ENCODE data around the gene RHBG.

Gene RHBG

GRCh38 chr1:156409439-156409838, 40.4 kb downstream of the RHBG start:
- DNase-seq = no peak

GRCh38 chr1:156410238-156410637, 41.2 kb downstream of the RHBG start:
- no peak for DNase-seq

DNA sequence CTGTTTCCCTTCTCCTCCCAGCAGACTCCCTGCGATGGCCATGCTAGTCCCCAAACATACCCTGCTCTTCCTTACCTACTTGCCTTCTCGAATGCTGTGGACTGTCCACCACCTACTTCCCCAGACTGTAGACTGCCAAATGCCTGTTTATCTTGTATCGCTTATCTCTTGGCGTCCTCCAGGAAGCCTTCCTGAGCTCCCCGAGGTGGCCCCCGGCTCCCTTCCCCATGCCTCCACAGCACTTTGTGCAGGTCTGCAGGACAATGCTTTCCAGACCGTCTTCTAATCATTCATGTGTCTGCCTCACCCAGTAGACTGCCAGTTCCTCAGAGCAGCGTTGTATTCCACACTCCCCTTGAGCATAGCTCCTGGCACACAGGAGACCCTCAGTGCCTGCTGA, 41.7 kb downstream of the RHBG start:
- no peak for DNase-seq

DNA sequence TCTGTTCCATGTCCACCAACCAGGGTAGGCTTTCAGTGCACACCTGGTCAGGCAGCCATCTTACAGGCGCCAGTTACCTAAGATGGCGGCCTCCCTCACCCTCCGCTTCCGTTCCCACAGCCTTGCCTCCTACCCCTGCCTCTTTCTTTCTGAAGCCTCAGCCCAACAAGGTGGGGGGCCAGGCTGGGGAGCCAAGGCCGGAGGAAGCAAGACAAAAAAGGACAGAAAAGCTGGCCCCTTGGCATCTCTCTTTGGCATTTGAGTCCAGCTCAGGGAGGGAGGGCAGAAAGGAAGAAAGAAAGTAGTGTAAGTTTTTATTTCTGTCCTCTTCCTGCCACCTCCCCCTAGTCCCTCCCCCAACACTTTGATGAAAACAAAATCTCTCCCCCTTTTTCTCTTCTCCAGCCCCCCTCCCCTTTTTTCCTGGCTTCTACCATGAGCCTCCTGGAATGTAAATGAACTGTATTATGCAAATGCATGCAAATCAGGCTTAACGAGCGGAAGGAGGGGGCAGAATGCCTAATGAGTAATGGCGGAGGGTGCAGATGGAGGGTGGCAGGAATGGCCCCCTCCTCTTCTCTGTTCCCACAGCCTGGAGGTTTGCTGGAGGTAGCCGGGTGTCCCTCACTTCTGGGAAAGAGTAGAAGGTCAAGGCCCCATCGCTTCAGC, 43.8 kb downstream of the RHBG start:
- DNase-seq = no peak

DNA sequence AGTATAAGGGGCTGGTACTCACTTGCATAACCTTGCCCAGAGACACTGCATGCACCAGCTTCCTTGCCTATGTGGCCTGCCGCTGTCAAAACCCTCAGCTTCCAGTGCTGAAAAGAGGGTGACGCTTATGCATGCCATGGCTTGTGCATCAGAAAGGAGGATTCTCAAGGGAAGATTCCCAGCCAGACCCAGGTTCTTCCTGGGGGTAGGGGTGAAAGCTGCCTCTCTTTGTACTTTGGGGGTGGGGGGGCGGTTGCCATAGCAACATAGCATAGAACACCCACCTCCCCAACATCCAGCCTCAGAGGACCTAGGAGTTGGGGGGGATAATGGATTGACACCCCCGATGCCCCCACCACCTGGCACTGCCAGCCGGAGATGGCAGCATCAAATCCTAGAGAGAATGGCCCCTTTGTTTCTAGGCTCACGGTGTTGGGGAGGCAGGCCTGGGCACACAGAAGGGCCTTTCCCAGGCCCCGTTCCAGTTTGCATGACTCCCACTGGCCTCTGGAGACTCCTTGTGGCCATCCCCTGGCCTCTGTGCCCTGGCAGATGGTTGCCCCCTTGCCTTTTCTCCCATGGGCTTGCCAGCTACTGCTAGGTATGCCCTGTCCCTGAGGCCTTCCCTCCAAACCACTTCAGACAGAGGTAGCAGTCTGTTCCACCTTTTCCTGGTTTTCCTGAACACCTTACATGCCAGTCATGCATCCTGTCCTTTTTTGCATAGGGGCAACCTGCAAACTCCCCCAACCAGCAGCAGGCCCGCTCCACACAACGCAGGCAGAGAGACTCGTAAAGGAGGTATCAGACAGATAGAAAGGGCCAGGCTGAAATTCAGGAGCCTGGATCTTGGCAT, 44.6 kb downstream of the RHBG start:
- DNase-seq = no peak

DNA sequence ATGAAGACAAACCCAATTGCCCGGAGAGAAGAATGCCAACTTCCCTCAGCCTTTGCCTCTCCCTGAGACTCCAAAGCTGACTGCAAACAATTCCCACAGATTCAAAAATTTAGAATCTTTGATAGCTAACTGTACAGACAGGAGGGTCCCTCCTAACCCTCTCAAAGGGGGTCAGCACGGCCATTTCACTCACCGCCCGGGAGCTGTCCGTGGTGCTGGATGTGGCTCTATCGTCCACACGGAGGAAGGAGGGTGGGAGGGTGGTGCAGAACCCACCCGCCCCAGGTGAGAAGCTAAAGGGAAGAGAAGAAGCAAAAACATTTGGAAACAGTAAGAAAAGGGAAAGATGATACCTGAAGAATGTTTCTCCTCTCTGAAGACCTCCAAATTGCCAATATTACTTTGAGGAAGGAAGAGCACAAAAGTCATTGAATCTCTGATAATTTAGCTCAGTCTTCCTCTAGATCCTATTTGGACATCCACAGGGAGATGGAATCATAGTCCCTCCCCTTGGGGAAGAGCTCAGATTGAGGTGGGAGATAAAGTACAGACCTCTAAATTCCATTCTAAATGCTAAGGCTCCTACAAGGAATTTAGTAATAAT, 45.6 kb downstream of the RHBG start:
- DNase-seq = no peak

- no peak for DNase-seq
These were observed 48.0 kb downstream of the RHBG start for GRCh38 chr1:156416993-156417392.

- DNase-seq = no peak
These were observed 48.5 kb downstream of the RHBG start for GRCh38 chr1:156417401-156418020.

DNA sequence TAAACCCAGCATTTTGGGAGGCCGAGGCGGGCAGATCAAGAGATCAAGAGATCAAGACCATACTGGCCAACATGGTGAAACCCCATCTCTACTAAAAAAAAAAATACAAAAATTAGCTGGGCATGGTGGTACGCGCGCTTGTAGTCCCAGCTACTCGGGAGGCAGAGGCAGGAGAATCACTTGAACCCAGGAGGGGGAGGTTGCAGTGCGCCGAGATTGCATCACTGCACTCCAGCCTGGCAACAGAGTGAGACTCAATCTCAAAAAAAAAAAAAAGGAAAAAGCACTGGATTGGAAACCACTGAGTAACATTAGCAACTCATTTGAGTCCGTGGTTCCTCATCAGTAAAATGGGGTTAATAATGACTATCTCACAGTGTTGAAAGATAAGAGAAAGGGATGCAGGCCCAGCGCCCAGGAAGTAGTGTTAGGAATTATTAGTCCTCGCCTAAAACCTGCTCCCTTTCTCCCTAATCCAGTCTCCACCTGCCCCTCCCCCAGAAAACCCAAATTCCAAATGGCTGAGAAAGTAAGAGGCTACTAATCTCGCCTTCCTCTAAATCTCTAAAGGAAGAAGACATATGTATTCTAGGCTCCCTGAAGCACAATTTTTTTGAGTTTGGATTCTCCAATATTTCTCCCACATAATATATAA, 49.5 kb downstream of the RHBG start:
- no peak for DNase-seq

DNA sequence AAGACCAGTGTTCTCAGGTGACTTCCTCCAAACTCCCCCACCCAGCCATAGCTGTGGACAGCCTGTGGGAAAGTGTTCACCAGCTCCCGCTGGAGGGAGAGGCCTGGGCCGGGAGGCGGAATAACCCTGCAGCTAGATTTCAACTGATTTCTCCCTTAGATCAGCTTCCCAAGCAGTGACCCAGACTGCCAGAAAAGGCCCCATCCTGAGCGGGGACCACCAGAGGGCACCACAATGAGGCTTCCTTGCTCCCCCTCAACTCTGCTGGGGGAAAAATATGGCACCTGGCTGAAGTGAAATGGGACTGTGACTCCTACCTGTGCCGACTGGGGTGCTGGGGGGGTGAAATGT, 50.8 kb downstream of the RHBG start:
- DNase-seq = peak; percentile 12

DNA sequence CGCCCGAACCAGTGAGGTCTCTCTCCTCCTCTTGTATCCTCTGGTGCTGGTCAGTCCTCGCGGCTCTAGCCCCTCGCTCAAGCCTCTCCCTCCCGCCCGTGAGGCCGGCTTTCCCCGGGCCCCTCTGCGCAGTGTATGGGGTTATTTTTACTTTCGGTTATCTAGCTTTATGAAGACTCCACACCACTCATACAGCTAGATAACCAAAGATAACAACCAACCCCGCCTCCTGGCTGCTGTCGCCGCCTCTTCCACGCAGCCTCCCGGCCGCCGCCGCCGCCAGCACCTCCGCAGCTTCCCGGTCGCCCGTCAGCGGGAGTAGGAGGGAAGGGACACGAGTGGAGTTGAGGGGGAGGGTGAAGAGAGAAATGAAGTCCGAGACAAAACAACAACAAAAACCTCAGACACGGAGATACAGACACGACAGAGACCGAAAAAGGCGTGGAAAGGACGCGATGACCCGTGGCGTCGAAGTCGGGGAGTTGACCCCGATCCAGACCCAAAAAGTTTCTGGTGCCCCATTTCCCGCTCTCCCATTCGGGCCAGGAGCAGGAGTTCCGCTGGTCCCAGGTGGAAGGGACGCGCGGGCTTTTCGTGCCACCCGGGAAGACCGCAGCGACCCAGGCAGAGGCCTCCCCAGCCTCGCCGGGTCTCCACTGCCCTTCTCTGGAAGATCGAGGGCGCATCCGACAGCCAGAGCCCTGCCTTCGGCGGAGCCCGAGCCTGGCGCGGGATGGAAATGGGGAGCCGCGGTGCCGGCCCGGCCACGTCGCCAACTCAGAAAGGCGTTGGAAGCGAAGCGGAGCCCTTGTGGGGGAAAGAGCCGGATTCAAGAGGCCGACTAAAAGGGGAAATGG, 51.4 kb downstream of the RHBG start:
- no peak for DNase-seq

DNA sequence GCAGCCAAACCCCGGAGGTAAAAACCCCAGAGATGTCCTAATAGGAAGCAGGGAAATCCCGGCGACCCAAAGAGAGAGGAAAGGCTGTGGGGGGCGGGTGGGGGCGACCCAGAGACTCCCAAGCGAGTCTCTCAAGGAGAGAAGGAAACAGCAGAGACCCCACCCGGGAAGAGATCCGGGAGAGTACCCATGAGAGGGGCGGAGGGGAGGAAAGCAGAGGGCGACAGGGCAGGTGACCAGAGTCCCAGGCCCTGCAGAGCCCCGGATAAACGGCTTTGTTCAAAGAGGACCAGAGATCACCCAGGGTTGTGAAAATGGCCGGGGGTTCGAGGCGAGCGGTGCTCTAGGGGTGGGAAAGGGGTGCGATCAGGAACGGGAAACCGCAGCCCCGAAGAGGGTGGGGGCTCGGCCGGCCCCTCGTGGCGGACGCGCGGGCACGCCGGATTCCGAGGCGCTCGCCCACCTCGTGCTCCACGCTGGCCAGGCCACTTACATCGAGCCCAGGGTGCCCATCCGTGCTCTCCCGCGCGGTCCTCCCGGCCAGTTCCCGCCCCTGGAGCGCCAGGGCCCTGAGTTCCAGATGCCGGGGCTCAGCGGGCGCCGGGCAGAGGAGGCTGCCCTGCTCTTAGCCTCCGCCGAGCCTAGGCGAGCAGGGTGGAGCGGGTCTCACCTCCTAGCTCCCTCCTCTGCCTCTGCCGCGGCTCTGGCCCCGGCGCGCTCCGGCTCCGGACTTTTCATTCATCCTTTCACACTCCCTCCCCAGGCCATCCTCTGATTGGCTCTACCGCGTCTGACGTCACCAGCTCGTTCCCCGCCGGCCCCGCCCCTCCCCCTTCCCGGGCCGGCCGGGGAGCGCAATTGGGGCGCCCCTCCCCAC, 52.3 kb downstream of the RHBG start:
- DNase-seq = peak; percentile 81

DNA sequence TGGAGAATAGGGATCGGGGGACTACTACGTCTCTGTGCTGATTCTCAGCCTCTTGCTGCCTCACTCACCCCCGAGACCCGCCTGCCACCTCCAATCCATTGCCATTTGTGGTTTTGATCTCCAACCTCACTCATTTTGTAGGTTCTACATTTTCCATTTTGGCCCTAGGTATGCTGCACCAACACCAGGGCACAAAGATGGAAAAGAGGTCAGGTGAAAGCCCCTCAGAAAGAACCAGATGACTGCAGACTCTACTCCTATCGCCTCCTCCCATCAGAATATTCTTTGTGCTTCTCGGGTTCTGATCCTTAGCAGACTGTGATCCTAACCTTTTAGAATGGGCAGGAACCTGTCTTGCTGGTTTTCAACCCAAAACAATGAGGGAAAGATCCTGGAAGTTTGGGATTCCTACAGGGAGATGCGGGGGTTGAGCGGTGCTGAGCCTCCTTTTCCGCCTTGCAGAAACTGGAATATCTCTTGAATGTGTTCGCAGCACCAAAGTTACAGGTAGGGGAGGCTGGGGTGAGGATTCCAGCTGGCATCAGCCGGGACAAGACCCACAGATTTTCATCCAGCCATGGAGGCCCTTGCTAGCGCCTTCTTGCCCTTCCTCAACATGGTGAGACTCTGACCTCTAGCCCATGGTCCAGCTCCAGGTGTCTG, 53.1 kb downstream of the RHBG start:
- no peak for DNase-seq

DNA sequence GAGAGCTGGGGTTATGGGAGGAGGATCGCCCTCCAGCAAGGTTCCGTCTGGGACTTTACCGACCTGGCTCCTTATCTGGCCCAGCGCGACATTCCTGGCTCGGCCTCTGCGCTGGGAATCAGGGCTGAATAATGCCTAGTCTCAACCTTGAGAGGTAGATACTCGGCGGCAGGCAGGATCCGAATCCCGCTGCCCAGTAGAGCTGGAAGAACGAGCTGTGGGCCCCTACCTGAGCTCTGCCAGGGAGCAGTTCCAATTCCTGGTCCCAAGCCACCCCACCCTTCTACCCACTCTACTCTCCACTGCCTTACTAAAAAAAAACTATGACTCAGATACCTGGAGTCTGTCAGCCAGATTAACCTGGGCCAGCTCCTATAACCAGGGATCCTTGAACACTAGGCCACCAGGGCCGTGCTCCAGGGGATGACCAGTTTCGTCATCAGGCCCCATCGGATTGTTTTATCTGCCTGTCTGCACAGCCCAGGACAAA, 53.6 kb downstream of the RHBG start:
- no peak for DNase-seq

DNA sequence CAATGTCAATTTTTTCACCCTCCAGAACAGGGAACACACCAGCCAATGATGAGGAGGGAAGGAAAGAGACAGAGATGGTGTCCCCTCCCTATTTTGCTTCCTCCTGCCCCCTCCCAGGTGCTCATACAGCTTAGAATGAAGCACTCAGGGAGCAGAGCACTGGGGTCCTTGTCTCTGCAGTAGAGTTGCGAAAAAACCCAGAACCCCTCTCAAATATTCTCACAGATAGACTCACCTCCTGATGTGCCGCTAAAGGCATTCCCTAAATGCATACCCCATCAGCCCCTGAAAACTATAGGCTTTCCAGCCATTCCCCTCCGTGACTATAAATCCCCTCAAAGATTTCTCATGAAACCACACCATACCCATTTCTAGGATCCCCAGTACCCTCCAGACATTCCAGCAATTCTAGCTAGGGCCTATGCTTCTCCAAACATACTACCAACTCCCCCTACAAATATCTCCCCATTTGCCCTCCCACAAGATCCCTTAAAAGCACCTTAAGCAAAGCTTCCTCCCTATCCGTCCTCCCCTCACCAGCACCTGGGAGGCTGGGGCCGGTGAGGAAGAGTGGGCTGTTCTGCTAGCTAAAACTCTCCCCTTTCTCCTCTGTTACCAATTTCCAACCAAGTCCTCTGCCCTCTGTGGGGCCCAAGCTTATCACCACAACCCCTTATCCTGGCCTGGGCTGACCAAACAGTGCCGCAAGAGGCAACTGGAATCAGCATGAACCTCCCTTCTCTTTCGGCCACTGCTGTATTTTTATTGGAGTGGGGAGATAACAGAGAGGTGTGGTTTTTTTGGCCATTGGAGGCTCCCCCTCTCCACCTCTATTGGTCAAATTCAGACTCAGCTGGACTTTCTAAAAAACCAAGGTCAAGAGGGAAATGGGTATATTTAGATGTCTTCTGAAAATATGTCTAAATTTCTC, 54.7 kb downstream of the RHBG start:
- DNase-seq = no peak

DNA sequence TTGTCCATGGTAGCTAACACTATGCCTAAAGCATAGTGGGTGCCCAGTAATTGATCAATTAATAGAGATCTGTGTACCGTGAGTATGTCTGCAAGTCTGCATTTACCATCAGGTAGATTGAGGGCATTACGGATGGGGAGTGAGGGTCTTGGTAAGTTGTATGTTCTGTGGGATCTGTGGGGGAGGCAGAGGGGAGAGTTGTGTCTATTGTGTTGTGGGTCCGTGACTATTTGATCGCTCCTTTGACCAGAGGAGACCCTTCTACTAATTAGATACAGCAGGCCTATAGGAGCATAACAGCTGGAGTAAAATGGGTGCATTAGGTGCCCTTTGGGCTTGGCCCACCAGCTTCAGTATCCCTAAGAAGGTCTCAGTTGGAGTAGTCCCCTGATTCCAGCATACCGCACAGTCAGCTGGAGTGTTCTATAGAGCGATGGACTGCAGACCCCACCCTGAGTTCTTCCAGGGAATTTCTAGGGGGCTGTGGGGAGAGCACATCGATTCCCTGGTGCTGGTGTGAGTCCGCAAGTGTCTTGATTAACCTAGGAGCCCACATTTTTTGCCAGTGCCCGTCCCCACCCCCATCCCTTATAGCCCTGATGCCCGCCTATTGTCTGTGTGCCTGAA, 55.9 kb downstream of the RHBG start:
- no peak for DNase-seq

GRCh38 chr1:156425943-156426342, 56.9 kb downstream of the RHBG start:
- no peak for DNase-seq

DNA sequence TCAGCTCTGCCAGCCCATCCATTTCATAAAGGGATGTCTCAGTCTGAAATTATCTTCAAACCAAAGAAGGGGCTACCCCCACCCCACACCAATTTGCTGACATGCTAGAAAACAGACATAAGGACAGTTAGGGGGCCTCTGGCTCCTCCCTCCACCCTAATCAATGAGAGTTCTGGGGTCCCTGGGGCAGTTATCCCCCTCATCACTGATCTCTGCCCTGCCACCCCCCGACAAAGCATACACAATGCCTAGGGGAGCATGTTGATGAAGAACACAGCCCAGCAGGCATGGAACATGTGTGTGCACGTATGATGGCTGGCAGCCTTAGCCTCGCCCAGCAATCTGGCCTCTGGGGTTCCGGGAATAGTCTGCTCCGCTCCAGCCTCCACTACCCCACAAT, 58.9 kb downstream of the RHBG start:
- DNase-seq = no peak
